Inflammatory macrophage treated with lipopolysaccharide for 4 hours (primary cell): ENCODE measurements around the gene TMC5.

Experiments
- DNase-seq: peaks from one replicate; pipeline ENCODE4 v3.0.0-alpha.2; 2020

TMC5 gene

DNA sequence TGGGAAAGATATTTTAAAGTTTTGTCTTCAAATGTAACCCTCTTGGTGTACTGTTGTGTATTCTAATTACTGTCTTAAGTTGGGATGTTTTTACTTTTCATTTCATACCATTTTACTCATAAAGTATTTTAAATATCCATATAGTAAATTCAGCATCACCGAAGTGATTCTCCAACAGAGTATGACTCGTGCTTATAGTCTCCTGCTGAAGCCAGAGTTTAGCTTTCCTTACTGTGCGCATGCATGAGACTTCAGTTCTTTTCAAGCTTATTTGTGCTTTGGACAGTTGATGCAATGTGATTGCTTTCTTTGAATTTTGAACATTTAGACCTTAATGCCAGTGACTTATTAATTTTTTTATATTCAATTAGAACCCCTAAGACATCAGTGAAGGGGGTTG, 130.5 kb downstream of the TMC5 start:
- no peak for DNase-seq
